CD14-positive monocyte (primary cell): ENCODE data around the gene RGS7. TPM values are rescaled to one million over a fixed set of nuclear protein-coding genes. Genes with fewer than 3 reads are reported as not detected.

Experiments used
- DNase-seq, 3 donors: peaks; one replicate each; pipeline ENCODE4 v3.0.0-alpha.2; 2011 to 2022
- H2AFZ ChIP-seq: 2 replicates; pipeline ENCODE4 v1.6.0; 2012; ENCODE audit warnings: mild to moderate bottlenecking, low read depth, low read length, inconsistent platforms; ENCODE audit not compliant: insufficient read depth, poor library complexity, severe bottlenecking
- H3K27ac ChIP-seq, 2 donors: 1 replicate in 1 of 2; 2 replicates in 1 of 2; pipeline ENCODE4 v1.5.1; 2012 to 2013; ENCODE audit warnings: low read length in 2 of 2, control low read depth in 1 of 2, inconsistent platforms in 1 of 2, low read depth in 1 of 2, mild to moderate bottlenecking in 1 of 2
- H3K27me3 ChIP-seq, 2 donors: one replicate each; pipeline versions ENCODE4 v1.6.0 to v1.6.1; 2011 to 2013; ENCODE audit warnings: low read length in 2 of 2; ENCODE audit not compliant: control insufficient read depth in 2 of 2, insufficient read depth in 2 of 2
- H3K36me3 ChIP-seq, 2 donors: replicated peaks in 1 of 2; 1 replicate in 1 of 2; 2 replicates in 1 of 2; pipeline versions ENCODE4 v1.5.1 to v1.6.1; 2012 to 2013; ENCODE audit warnings: low read length in 2 of 2, control low read depth in 1 of 2, inconsistent platforms in 1 of 2, mild to moderate bottlenecking in 1 of 2; ENCODE audit not compliant: insufficient read depth in 2 of 2, control insufficient read depth in 1 of 2
- H3K4me1 ChIP-seq, 2 donors: 1 replicate in 1 of 2; 2 replicates in 1 of 2; pipeline versions ENCODE4 v1.5.1 to v1.6.1; 2012 to 2013; ENCODE audit warnings: low read length in 2 of 2, control low read depth in 1 of 2, inconsistent platforms in 1 of 2, mild to moderate bottlenecking in 1 of 2, moderate library complexity in 1 of 2; ENCODE audit not compliant: insufficient read depth in 2 of 2, control insufficient read depth in 1 of 2
- H3K4me2 ChIP-seq: replicated peaks from 2 replicates; pipeline ENCODE3; 2012; ENCODE audit warnings: low read length, moderate library complexity, mild to moderate bottlenecking; ENCODE audit not compliant: poor library complexity, severe bottlenecking; ENCODE audit errors: extremely low read depth
- H3K4me3 ChIP-seq, 3 experiments: fragments of 200-600 bp in 1 of 3; sonication (generic) in 1 of 3; replicated peaks in 1 of 3; 1 replicate in 2 of 3; 2 replicates in 1 of 3; pipeline ENCODE4 v1.5.1; 2011 to 2013; ENCODE audit warnings: low read length in 3 of 3, mild to moderate bottlenecking in 3 of 3, control low read depth in 2 of 3, low read depth in 2 of 3, inconsistent platforms in 1 of 3, moderate library complexity in 1 of 3
- H3K79me2 ChIP-seq: 2 replicates; pipeline ENCODE4 v1.6.0; 2012; ENCODE audit warnings: mild to moderate bottlenecking, control low read depth, inconsistent platforms, low read length, moderate library complexity; ENCODE audit not compliant: insufficient read depth
- H3K9ac ChIP-seq: 2 replicates; pipeline ENCODE4 v1.6.0; 2017; ENCODE audit warnings: low read length, mild to moderate bottlenecking; ENCODE audit not compliant: insufficient read depth, poor library complexity, severe bottlenecking
- H3K9me3 ChIP-seq, 2 donors: replicated peaks in 1 of 2; 1 replicate in 1 of 2; 2 replicates in 1 of 2; pipeline versions ENCODE4 v1.5.1 to v1.6.1; 2012 to 2013; ENCODE audit warnings: low read length in 2 of 2, control low read depth in 1 of 2; ENCODE audit not compliant: control insufficient read depth in 1 of 2, insufficient read depth in 1 of 2
- H4K20me1 ChIP-seq: 2 replicates; pipeline ENCODE4 v1.6.0; 2012; ENCODE audit warnings: mild to moderate bottlenecking, low read length, control low read depth, moderate library complexity; ENCODE audit not compliant: insufficient read depth
- H3K27ac Mint-ChIP-seq, 7 donors: one replicate each; pipeline ENCODE4 v1.8.0; 2020; ENCODE audit warnings: mild to moderate bottlenecking in 7 of 7, mixed read lengths in 7 of 7, moderate library complexity in 6 of 7, inconsistent platforms in 2 of 7
- H3K27me3 Mint-ChIP-seq, 3 donors: one replicate each; pipeline ENCODE4 v1.8.0; 2021 to 2022; ENCODE audit warnings: low read depth in 3 of 3, mild to moderate bottlenecking in 3 of 3, mixed read lengths in 3 of 3, moderate library complexity in 3 of 3, inconsistent platforms in 1 of 3
- H3K36me3 Mint-ChIP-seq, 2 donors: one replicate each; pipeline ENCODE4 v1.8.0; 2020; ENCODE audit warnings: mixed read lengths in 2 of 2, inconsistent platforms in 1 of 2, mild to moderate bottlenecking in 1 of 2
- H3K4me1 Mint-ChIP-seq: one replicate; pipeline ENCODE4 v1.8.0; 2020; ENCODE audit warnings: mild to moderate bottlenecking, mixed read lengths
- H3K4me3 Mint-ChIP-seq, 2 donors: one replicate each; pipeline ENCODE4 v1.8.0; 2020; ENCODE audit warnings: mild to moderate bottlenecking in 2 of 2, mixed read lengths in 2 of 2, moderate library complexity in 1 of 2
- H3K9me3 Mint-ChIP-seq, 7 donors: one replicate each; pipeline ENCODE4 v1.8.0; 2020 to 2022; ENCODE audit warnings: mixed read lengths in 7 of 7, mild to moderate bottlenecking in 6 of 7, moderate library complexity in 6 of 7, inconsistent platforms in 2 of 7
- CTCF ChIP-seq: fragments of 200-600 bp; IDR thresholded peaks from one replicate; pipeline ENCODE4 v1.8.0; 2022; ENCODE audit warnings: antibody characterized with exemption, mild to moderate bottlenecking
- WGBS: methylation state at CpG from one replicate; pipeline ENCODE4 v1.1.5; 2013; ENCODE audit warnings: missing lambda C conversion rate; ENCODE audit not compliant: insufficient coverage; 5-methylcytosine and 5-hydroxymethylcytosine counted together
- intact Hi-C, 2 donors: fragments of 100-400 bp; cut with micrococcal nuclease; formaldehyde crosslinking; loops; one replicate each; pipeline versions ENCODE4 v1.15.0 to v1.15.1; 2023
- polyA plus RNA-seq, 3 donors: library from polyadenylated mRNA; depleted of rRNA in 1 of 3; unstranded in 2 of 3; stranded (reverse) in 1 of 3; fragments of 300-500 nt in 2 of 3; fragments of >200 nt in 1 of 3; fragmentation: Illumina TruSeq in 2 of 3; gene quantifications; 1 replicate in 2 of 3; 2 replicates in 1 of 3; pipeline ENCODE4 v1.2.3, GENCODE V29; 2012 to 2021

Gene RGS7
- polyA plus RNA-seq, 3 donors, result not detected

DNA sequence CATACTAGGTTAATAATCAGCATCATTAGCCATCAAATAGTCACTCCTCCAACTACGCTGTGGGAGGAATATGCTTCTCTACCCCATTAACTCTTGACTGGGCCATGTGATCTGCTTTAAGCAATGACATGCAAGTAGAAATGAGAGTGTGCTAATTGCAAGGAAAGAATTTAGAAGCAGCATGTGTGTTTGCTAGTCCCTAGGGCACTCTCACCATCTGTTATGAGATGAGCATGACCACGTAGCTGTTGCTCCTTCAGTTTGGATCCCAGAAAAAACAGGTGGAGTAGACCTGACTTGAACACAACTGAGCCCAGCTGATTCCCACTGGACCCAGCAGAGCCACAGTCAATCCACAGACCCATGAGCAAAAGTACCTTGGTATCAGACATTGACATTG, 19.7 kb upstream of the RGS7 start:
- Mint-ChIP-seq H3K4me3 (no peak overlapping the region), H3K4me1 (no peaks in the 10 kb centered on the region), H3K9me3 (peaks cover 0 to 12% (median 3%) of the 10 kb centered on the region in 7 donors), H3K36me3 (no peaks in the 10 kb centered on the region), H3K27me3 (peaks cover 1 to 2% (median 1%) of the 10 kb centered on the region in 3 donors), H3K27ac (no peak overlapping the region)
- Histone ChIP-seq H3K79me2 (no peaks in the 10 kb centered on the region), H3K4me3 (no peak overlapping the region), H3K36me3 (no peaks in the 10 kb centered on the region), H3K9ac (no peak overlapping the region), H3K27me3 (no peaks in the 10 kb centered on the region), H3K9me3 (no peaks in the 10 kb centered on the region), H2AFZ (no peak overlapping the region), H3K4me2 (no peak overlapping the region), H3K27ac (no peak overlapping the region), H3K4me1 (no peaks in the 10 kb centered on the region), H4K20me1 (no peaks in the 10 kb centered on the region)
- 71% methylated on average over 1 of the region's 2 CpGs for WGBS
- intact Hi-C loops, result no loop called here
- DNase-seq, result no peak
- TF ChIP-seq CTCF, result no peak

- H3K27ac Mint-ChIP-seq, result no peak overlapping the region
- H3K4me1 Mint-ChIP-seq, result no peaks in the 10 kb centered on the region
- H3K4me3 Mint-ChIP-seq, result no peak overlapping the region
- intact Hi-C loops, result no loop called here
- TF ChIP-seq CTCF, result no peak
- H3K27ac ChIP-seq, result no peak overlapping the region
- H3K36me3 Mint-ChIP-seq, result no peaks in the 10 kb centered on the region
- DNase-seq, result no peak
- no peaks in the 10 kb centered on the region for H3K27me3 ChIP-seq
- H3K79me2 ChIP-seq, result no peaks in the 10 kb centered on the region
- no CpG with 5 or more reads among the region's 3 CpGs for WGBS
- no peaks in the 10 kb centered on the region for H3K4me1 ChIP-seq
- H2AFZ ChIP-seq, result no peak overlapping the region
- no peak overlapping the region for H3K9ac ChIP-seq
- H3K9me3 Mint-ChIP-seq, result peaks cover 0 to 9% (median 3%) of the 10 kb centered on the region in 7 donors
- no peaks in the 10 kb centered on the region for H4K20me1 ChIP-seq
- no peak overlapping the region for H3K4me2 ChIP-seq
- no peak overlapping the region for H3K4me3 ChIP-seq
- H3K27me3 Mint-ChIP-seq, result peaks cover 1 to 2% (median 1%) of the 10 kb centered on the region in 3 donors
- H3K36me3 ChIP-seq, result no peaks in the 10 kb centered on the region
- H3K9me3 ChIP-seq, result no peaks in the 10 kb centered on the region
Measured at GRCh38 chr1:241375886-241376285, 18.9 kb upstream of the RGS7 start.
